ENCODE results near the gene SPINK8. TPM values are rescaled to one million over a fixed set of nuclear protein-coding genes. Genes with fewer than 3 reads are reported as not detected.
"Not testable (repeated sequence)": the region's sequence is repeated elsewhere in the genome, so short reads cannot be mapped to it uniquely, and the experiment has no call there.

The SPINK8 gene
- not detected in 3 replicates for polyA plus RNA-seq
- not detected for polyA plus RNA-seq (2011; ENCODE audit: low read depth)
- polyA plus RNA-seq (2011; cell fraction: cytosol; rRNA removed) = not detected in 2 replicates
- not detected in 2 replicates for polyA plus RNA-seq (2011; cell fraction: nucleus; rRNA removed)
- not detected in 2 replicates for polyA plus RNA-seq (2012; ENCODE audit: low replicate concordance)
- polyA minus RNA-seq = not detected in 3 replicates
- not detected for polyA minus RNA-seq (2011; cell fraction: cytosol; rRNA and poly(A)+ RNA removed)
- polyA minus RNA-seq (2011; cell fraction: nucleus; rRNA and poly(A)+ RNA removed) = not detected in 2 replicates

DNA sequence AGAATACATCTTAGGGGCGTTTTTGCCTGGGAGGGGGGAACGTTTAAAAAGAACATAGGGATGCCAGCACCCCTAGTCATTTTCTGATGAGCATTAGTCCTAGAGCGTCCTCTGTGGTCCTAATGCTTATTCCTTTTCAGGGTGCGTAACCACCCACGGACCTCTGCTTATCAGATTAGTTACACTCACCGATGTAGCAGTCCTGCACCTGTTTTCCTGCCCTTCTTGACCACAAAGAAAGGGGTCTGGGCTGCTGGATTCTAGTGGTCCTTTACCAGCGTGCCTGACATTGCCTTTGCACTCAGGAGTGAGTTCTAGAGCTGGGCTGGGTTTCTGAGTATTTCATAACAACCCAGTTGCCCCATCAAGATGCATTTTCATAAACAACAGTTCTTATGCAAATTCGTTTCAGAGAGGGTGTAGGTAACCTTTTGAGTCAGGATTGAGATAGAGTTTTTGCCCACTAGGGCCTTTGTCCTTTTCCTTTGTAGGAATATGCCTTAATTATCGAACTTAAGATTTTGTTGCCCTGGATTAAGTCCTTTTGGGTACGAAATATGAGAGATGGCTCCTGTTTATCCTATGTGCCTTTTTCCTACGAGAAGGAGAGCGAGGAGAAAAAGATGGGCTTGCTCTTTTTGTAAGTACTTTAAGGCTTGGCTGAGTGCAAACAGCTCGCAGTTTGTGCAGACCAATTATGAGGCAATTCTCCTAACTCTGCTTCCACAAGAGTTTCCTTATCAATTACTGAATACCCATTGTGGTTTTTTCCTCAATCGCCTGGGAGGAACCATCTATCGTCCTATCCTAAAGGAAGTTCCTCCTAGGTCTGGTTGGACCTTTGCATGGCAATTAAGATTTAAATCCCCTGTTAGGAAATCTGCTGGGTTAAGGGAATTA lies at the start of gene SPINK8:
Gene SPINK8, minus strand, starts transcription at position 316 of the 900 bp plus-strand sequence. CDS start 5,320 bp downstream, outside the sequence.
- FAIRE-seq; dilution Hi-C loops (cut with MboI; ENCODE audit: extremely low pct_ligation_motif_present, low sequenced_read_pairs); DNase-seq (ENCODE audit: low read depth, low spot score): not testable (repeated sequence)

DNA sequence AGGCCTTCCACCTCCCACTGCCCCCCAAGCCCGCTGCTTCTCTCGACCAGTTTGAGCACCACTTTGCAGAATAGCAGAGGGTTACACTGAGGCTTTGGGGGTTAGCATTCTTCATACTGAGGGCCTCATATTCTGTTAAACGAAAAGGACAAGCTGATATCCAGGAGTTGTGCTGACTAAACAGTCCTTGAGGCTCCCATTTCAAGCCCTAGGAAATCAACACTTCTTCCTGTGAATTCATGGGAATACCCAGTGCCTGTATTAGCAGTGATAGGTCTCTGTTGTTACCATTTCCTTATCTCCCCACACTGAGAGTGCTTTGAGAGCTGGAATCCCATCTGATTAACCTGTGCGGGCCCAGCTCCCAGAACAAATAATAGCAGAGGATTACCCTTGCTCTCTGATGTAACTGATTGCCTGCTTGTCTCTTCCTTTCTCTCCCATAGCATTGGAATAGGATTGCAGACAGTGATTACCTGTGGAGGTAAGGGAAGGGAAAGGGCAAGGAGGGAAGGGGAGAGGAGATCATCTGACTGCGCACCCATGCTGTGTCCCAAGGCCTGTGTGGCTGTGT lies 39.5 kb upstream of the SPINK8 start:
- Histone ChIP-seq H3K4me3 (ENCODE audit: control insufficient read depth in 2 of 3, extremely low read depth in 1 of 3, insufficient read depth in 2 of 3, low read depth in 1 of 3, low read length in 3 of 3) (no peak overlapping the region), H4K20me1 (ENCODE audit: control insufficient read depth, extremely low read depth, insufficient read depth, low read length) (no peaks in the 10 kb centered on the region), H3K4me1 (ENCODE audit: control insufficient read depth, extremely low read depth, insufficient read depth, low read length) (no peaks in the 10 kb centered on the region), H3K79me2 (ENCODE audit: control insufficient read depth, insufficient read depth, low read length) (no peaks in the 10 kb centered on the region), H3K9me3 (ENCODE audit: control insufficient read depth, low read depth, low read length) (no peaks in the 10 kb centered on the region), H3K27me3 (ENCODE audit: control insufficient read depth, extremely low read depth, insufficient read depth, low read length) (no peaks in the 10 kb centered on the region), H3K36me3 (ENCODE audit: control insufficient read depth in 2 of 2, extremely low read depth in 1 of 2, insufficient read depth in 2 of 2, low read length in 2 of 2) (no peaks in the 10 kb centered on the region), H2AFZ (ENCODE audit: control insufficient read depth, low read length) (no peak overlapping the region), H3K4me2 (ENCODE audit: control insufficient read depth, extremely low read depth, insufficient read depth, low read depth, low read length) (no peak overlapping the region), H3K9ac (ENCODE audit: control insufficient read depth, extremely low read depth, insufficient read depth, low read length) (no peak overlapping the region), H3K9me1 (ENCODE audit: control insufficient read depth, extremely low read depth, insufficient read depth, low read length) (no peaks in the 10 kb centered on the region), H3K27ac (ENCODE audit: control insufficient read depth, insufficient read depth, low read length) (no peak overlapping the region)
- TF ChIP-seq CTCF (optimal IDR thresholded peaks at IDR 0.05 in 1 of 3, IDR thresholded peaks at IDR 0.05 in 1 of 3, conservative IDR thresholded peaks at IDR 0.05 in 1 of 3; ENCODE audit: extremely low read depth in 1 of 3, insufficient read depth in 2 of 3, low read length in 3 of 3) = no peak
- no peak for TF ChIP-seq EZH2 (IDR thresholded peaks at IDR 0.05; ENCODE audit: low read length)
- dilution Hi-C loops (cut with MboI; ENCODE audit: extremely low pct_ligation_motif_present, low sequenced_read_pairs) = no loop called here
- DNase-seq (ENCODE audit: low read depth, low spot score) = no peak
- FAIRE-seq = no peak

More for the DNA sequence above, at the start of gene SPINK8:
- H3K27ac ChIP-seq (ENCODE audit: control insufficient read depth, insufficient read depth, low read length); H4K20me1 ChIP-seq (ENCODE audit: control insufficient read depth, extremely low read depth, insufficient read depth, low read length); H3K36me3 ChIP-seq (ENCODE audit: control insufficient read depth in 2 of 2, extremely low read depth in 1 of 2, insufficient read depth in 2 of 2, low read length in 2 of 2); H3K9me1 ChIP-seq (ENCODE audit: control insufficient read depth, extremely low read depth, insufficient read depth, low read length); H3K27me3 ChIP-seq (ENCODE audit: control insufficient read depth, extremely low read depth, insufficient read depth, low read length); H3K9me3 ChIP-seq (ENCODE audit: control insufficient read depth, low read depth, low read length); H3K79me2 ChIP-seq (ENCODE audit: control insufficient read depth, insufficient read depth, low read length); H3K4me1 ChIP-seq (ENCODE audit: control insufficient read depth, extremely low read depth, insufficient read depth, low read length); H3K4me2 ChIP-seq (ENCODE audit: control insufficient read depth, extremely low read depth, insufficient read depth, low read depth, low read length); H3K9ac ChIP-seq (ENCODE audit: control insufficient read depth, extremely low read depth, insufficient read depth, low read length); H2AFZ ChIP-seq (ENCODE audit: control insufficient read depth, low read length); H3K4me3 ChIP-seq (ENCODE audit: control insufficient read depth in 2 of 3, extremely low read depth in 1 of 3, insufficient read depth in 2 of 3, low read depth in 1 of 3, low read length in 3 of 3): not testable (repeated sequence)
